GM06990 (cell line): Measurements from ENCODE around the gene SLCO2A1.

Experiments used
- DNase-seq: peaks from one replicate; pipeline ENCODE4 v3.0.0-alpha.2; 2011; ENCODE audit not compliant: insufficient read length; ENCODE audit errors: extremely low read depth
- H3K27me3 ChIP-seq: replicated peaks from 2 replicates; pipeline ENCODE4 v1.6.0; 2011; ENCODE audit warnings: low read length; ENCODE audit not compliant: control insufficient read depth, insufficient read depth
- H3K36me3 ChIP-seq: 2 replicates; pipeline ENCODE4 v1.5.1; 2011; ENCODE audit warnings: low read length; ENCODE audit not compliant: control insufficient read depth, insufficient read depth
- H3K4me3 ChIP-seq: replicated peaks from 2 replicates; pipeline ENCODE4 v1.5.1; 2011; ENCODE audit warnings: low read depth, mild to moderate bottlenecking, control low read depth, low read length
- CTCF ChIP-seq: IDR thresholded peaks from 2 replicates; pipeline ENCODE4 v1.5.1; 2011; ENCODE audit warnings: low read length, control low read depth, mild to moderate bottlenecking, inconsistent platforms; ENCODE audit not compliant: insufficient read depth, poor library complexity, severe bottlenecking

SLCO2A1 gene

GRCh38 chr3:133880886-133881455 is 148.8 kb downstream of the SLCO2A1 start:
- no peak for TF ChIP-seq CTCF
- DNase-seq, result no peak

GRCh38 chr3:133880287-133880686 is 149.4 kb downstream of the SLCO2A1 start:
- Histone ChIP-seq H3K36me3 (no peaks in the 10 kb centered on the region), H3K4me3 (no peak overlapping the region), H3K27me3 (no peaks in the 10 kb centered on the region)
- no peak for TF ChIP-seq CTCF
- DNase-seq, result no peak

More at GRCh38 chr3:133880886-133881455, 148.8 kb downstream of the SLCO2A1 start:
- Histone ChIP-seq H3K4me3 (no peak overlapping the region), H3K27me3 (no peaks in the 10 kb centered on the region), H3K36me3 (no peaks in the 10 kb centered on the region)

- TF ChIP-seq CTCF, result no peak
- H3K36me3 ChIP-seq, result no peaks in the 10 kb centered on the region
- no peak overlapping the region for H3K4me3 ChIP-seq
- H3K27me3 ChIP-seq, result no peaks in the 10 kb centered on the region
- no peak for DNase-seq
These were observed 151.2 kb downstream of the SLCO2A1 start for GRCh38 chr3:133878518-133878917.
